Activated T-cell treated with anti-CD3 and anti-CD28 coated beads, Interleukin-2, amount 50 U/mL, for 4 hours (primary cell): Measurements from ENCODE around the gene NTF4. TPM values are rescaled to one million over a fixed set of nuclear protein-coding genes. Genes with fewer than 3 reads are reported as not detected.
A peak's percentile ranks its signal among the peaks of the same experiment; 100 is the strongest.
"Not testable (repeated sequence)": the region's sequence is repeated elsewhere in the genome, so short reads cannot be mapped to it uniquely, and the experiment has no call there.

Source experiments
- ATAC-seq, 2 donors: fragments of 200-7000 bp; cut with Tn5 transposase; one replicate each; pipeline ENCODE4 v1.10.0; 2021
- DNase-seq: peaks from one replicate; pipeline ENCODE4 v3.0.0-alpha.2; 2020
- H3K27me3 Mint-ChIP-seq: one replicate; pipeline ENCODE4 v1.8.0; 2021; ENCODE audit warnings: low read depth, mixed read lengths
- H3K36me3 Mint-ChIP-seq: one replicate; pipeline ENCODE4 v1.8.0; 2022; ENCODE audit warnings: mixed read lengths; ENCODE audit not compliant: insufficient read depth
- H3K4me1 Mint-ChIP-seq: one replicate; pipeline ENCODE4 v1.8.0; 2021; ENCODE audit warnings: low read depth, mixed read lengths
- H3K4me3 Mint-ChIP-seq: one replicate; pipeline ENCODE4 v1.8.0; 2021; ENCODE audit warnings: mild to moderate bottlenecking, moderate library complexity, mixed read lengths
- H3K9me3 Mint-ChIP-seq: one replicate; pipeline ENCODE4 v1.8.0; 2021; ENCODE audit warnings: mixed read lengths
- total RNA-seq, 3 donors: library from RNA; stranded (reverse); gene quantifications; one replicate each; pipeline ENCODE4 v1.2.1, GENCODE V29; 2021

NTF4 gene
- total RNA-seq, 3 donors from 2014 or later = not detected

DNA sequence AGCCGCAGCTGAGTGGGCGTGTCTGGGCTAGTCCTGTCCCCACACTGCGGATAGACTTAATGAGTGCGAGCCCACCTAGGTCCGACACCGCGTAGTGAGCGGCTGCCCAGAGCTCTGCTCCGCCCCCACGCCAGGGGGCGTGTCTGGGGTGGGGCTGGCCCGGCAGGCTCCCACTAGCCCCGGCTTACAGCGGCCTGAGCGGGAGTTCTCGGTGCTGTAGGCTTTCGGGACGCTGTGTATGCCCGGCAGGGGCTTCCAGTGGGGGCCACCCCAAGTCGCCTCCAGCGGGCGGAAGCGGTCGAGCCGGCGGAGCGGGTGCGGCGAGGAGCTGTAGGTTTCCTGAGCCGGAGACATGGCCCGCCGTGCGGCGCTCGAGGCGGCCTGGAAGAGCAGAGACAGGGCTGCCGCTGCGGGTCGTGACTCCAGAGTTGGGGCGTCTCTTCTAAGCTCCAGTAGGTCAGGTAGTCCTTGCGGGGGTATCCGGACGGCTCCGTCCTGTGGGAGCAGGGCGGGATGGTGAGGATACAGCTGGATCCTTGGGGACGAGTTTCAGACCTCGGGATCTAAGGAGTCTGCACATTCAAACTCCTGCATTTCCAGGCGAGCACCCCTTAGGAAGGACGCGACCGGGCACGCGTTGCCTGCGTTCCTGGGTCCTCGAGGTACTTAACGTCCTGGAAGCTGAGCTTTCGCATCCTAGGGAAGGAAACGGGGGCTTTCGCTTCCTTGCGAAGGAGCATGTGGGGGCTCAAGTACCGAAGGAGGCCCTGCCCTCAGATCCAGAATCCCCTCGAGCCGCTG is 8.3 kb downstream of the NTF4 start:
- DNase-seq = peak; percentile 36
- peaks cover 41% of the 10 kb centered on the region for H3K27me3 Mint-ChIP-seq

DNA sequence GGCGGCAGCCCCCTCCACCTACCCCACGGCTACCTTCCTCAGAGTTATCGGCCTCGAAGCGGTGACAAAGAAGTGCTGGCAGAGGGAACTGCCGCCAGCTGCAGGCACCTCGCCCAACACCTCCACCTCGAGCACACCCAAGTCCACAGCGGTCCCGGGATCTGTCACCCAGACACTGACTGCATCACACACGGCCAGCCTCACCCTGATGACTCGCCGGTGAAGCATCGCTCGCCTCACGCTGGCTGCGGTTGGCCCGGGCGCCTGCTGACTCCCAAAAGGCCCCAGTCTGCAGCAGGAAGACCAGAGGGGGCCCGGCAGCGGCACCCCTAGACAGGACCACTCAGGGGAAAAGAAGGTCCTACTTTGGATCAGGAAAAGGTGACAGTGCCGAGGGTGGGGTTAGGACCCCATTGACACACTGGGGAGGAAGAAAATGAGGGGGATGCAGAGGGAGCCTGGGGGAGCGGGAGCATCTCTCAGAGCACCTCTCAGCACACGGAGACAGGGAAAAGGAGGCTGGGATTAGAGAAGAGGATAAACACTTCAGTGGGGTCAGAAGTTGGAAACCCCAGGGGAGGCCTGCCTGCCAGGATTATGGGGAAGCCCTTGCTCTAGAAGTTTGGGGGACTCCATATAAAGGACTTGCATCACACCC is 14.1 kb downstream of the NTF4 start:
- not testable (repeated sequence) for ATAC-seq

More for the DNA sequence above, 8.3 kb downstream of the NTF4 start:
- H3K9me3 Mint-ChIP-seq = no peaks in the 10 kb centered on the region
- peaks cover 22% of the 10 kb centered on the region for H3K4me1 Mint-ChIP-seq
- ATAC-seq = peak; percentile 78 to 81
- H3K36me3 Mint-ChIP-seq = no peaks in the 10 kb centered on the region
- peak overlapping the region; percentile 77 for H3K4me3 Mint-ChIP-seq

DNA sequence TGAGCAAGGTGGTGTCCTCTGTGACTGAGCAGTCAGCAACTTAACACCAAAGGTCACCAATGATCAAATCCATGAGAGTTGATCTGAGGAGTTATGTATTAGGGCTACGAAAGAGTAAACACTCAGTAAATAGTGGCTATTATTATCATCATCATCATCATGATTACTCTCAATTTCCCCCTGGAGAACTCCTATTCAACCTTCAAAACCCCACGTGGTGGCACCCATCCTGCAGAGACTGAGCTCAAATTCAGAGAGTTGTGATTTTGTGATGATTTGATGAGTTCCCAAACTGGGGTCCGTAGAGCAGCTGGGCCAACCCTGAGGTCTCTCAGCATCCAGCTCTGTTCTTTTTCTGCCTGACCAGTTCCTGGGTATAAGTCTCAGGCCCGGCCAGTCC is 14.8 kb downstream of the NTF4 start:
- H3K4me3 Mint-ChIP-seq, H3K36me3 Mint-ChIP-seq, H3K4me1 Mint-ChIP-seq, ATAC-seq, DNase-seq, H3K27me3 Mint-ChIP-seq, H3K9me3 Mint-ChIP-seq: not testable (repeated sequence)

More for the DNA sequence above, 14.1 kb downstream of the NTF4 start:
- H3K36me3 Mint-ChIP-seq, DNase-seq, H3K27me3 Mint-ChIP-seq, H3K4me1 Mint-ChIP-seq, H3K4me3 Mint-ChIP-seq, H3K9me3 Mint-ChIP-seq: not testable (repeated sequence)

DNA sequence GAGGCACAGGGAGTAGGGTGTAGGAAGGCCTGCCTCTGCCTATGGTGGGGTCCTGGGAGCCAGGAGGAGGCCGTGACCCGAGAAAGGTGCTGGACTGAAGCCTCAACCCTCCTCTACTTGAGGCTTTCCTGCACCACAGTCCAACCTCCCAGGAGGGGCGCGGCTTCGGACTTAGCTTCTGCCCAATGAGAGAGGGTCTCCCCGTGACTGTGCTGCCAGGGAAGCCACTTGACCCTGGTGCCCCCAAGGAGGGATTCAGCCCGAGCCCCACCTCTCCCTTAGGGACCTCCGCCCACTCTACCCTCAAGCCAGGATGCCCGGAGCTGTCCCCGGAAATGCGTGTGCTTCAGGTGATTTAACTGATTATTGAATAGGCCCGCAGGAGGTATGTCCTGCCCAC is 15.6 kb downstream of the NTF4 start, which contains the start of gene CGB8:
CGB8 (minus strand) TSS at position 101 of the 400 bp plus-strand sequence. CDS start 372 bp downstream, outside the sequence.
- not testable (repeated sequence) for H3K27me3 Mint-ChIP-seq, ATAC-seq, H3K36me3 Mint-ChIP-seq, H3K9me3 Mint-ChIP-seq, H3K4me3 Mint-ChIP-seq, H3K4me1 Mint-ChIP-seq, DNase-seq

DNA sequence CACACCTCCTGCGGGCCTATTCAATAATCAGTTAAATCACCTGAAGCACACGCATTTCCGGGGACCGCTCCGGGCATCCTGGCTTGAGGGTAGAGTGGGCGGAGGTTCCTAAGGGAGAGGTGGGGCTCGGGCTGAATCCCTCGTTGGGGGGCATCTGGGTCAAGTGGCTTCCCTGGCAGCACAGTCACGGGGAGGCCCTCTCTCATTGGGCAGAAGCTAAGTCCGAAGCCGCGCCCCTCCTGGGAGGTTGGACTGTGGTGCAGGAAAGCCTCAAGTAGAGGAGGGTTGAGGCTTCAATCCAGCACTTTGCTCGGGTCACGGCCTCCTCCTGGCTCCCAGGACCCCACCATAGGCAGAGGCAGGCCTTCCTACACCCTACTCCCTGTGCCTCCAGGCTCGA is 21.1 kb downstream of the NTF4 start, which contains the start of gene CGB5:
CGB5 (plus strand) TSS at position 301 of the 400 bp plus-strand sequence. CDS start 362 bp downstream, outside the sequence.
- ATAC-seq, H3K36me3 Mint-ChIP-seq, H3K4me3 Mint-ChIP-seq, H3K4me1 Mint-ChIP-seq, DNase-seq, H3K27me3 Mint-ChIP-seq, H3K9me3 Mint-ChIP-seq: not testable (repeated sequence)

DNA sequence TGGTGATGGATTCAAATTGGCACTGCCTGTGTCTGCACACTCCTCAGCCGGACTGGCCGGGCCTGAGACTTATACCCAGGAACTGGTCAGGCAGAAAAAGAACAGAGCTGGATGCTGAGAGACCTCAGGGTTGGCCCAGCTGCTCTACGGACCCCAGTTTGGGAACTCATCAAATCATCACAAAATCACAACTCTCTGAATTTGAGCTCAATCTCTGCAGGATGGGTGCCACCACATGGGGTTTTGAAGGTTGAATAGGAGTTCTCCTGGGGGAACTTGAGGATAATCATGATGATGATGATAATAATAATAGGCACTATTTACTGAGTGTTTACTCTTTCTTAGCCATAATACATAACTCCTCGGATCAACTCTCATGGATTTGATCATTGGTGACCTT is 22.0 kb downstream of the NTF4 start:
- H3K36me3 Mint-ChIP-seq, H3K4me1 Mint-ChIP-seq, ATAC-seq, H3K4me3 Mint-ChIP-seq, DNase-seq, H3K9me3 Mint-ChIP-seq, H3K27me3 Mint-ChIP-seq: not testable (repeated sequence)

DNA sequence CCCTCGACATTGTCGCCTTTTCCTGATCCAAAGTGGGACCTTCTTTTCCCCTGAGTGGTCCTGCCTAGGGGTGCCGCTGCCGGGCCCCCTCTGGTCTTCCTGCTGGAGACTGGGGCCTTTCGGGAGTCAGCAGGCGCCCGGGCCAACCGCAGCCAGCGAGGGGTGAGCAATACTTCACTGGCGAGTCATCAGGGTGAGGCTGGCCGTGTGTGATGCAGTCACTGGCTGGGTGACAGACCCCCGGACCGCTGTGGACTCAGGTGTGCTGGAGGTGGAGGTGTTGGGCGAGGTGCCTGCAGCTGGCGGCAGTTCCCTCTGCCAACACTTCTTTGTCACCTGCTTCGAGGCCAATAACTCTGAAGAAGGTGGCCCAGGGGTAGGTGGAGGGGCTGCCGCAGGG is 22.4 kb downstream of the NTF4 start:
- Mint-ChIP-seq H3K9me3 (no peaks in the 10 kb centered on the region), H3K4me1 (no peaks in the 10 kb centered on the region), H3K36me3 (no peaks in the 10 kb centered on the region), H3K27me3 (no peaks in the 10 kb centered on the region), H3K4me3 (no peak overlapping the region)
- ATAC-seq (no peak), DNase-seq (no peak)

DNA sequence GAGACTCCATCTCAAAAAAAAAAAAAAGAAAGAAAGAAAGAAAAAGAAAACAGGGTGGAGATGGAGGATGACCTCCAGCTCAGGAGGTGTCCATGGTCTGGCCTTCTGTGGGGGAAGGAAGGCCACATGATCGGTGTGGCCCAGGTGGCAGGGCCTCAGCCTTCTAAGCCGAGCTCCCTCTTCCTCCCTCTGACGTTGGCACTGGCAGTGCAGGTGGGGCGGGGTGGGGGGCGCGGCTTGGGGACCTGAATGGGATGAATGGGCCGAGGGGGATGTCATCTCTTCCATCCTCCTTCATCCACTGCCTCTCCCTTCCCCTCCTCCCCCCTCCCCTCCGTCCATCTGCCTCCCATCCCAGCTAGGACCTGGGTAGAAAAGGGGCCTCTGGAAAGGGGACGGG is 24.9 kb downstream of the NTF4 start:
- H3K36me3 Mint-ChIP-seq, H3K27me3 Mint-ChIP-seq, H3K4me3 Mint-ChIP-seq, ATAC-seq, H3K9me3 Mint-ChIP-seq, DNase-seq, H3K4me1 Mint-ChIP-seq: not testable (repeated sequence)

DNA sequence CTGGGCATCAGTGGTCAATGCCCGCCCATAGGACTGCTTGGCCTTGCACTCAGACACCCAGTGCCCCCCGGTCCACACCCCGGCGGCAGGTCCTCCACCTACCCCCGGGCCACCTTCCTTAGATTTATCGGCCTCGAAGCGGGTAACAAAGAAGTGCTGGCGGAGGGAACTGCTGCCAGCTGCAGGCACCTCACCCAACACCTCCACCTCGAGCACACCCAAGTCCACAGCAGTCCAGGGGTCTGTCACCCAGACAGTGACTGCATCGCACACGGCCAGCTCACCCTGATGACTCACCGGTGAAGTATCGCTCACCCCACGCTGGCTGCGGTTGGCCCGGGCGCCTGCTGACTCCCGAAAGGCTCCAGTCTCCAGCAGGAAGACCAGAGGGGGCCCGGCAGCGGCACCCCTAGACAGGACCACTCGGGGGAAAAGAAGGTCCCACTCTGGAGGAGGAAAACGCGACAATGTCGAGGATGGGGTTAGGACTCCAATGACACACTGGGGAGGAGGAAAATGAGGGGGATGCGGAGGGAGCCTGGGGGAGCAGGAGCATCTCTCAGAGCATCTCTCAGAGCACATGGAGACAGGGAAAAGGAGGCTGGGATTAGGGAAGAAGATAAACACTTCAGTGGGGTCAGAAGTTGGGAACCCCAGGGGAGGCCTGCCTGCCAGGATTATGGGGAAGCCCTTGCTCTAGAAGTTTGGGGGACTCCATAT is 25.9 kb downstream of the NTF4 start:
- not testable (repeated sequence) for H3K27me3 Mint-ChIP-seq, H3K36me3 Mint-ChIP-seq, H3K9me3 Mint-ChIP-seq, DNase-seq, H3K4me3 Mint-ChIP-seq, H3K4me1 Mint-ChIP-seq, ATAC-seq

DNA sequence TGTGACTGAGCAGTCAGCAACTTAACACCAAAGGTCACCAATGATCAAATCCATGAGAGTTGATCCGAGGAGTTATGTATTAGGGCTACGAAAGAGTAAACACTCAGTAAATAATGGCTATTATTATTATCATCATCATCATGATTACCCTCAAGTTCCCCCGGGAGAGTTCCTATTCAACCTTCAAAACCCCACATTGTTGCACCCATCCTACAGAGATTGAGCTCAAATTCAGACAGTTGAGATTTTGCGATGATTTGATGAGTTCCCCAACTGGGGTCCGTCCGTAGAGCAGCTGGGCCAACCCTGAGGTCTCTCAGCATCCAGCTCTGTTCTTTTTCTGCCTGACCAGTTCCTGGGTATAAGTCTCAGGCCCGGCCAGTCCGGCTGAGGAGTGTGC is 26.5 kb downstream of the NTF4 start:
- H3K9me3 Mint-ChIP-seq, H3K4me3 Mint-ChIP-seq, H3K27me3 Mint-ChIP-seq, H3K36me3 Mint-ChIP-seq, H3K4me1 Mint-ChIP-seq, DNase-seq, ATAC-seq: not testable (repeated sequence)

DNA sequence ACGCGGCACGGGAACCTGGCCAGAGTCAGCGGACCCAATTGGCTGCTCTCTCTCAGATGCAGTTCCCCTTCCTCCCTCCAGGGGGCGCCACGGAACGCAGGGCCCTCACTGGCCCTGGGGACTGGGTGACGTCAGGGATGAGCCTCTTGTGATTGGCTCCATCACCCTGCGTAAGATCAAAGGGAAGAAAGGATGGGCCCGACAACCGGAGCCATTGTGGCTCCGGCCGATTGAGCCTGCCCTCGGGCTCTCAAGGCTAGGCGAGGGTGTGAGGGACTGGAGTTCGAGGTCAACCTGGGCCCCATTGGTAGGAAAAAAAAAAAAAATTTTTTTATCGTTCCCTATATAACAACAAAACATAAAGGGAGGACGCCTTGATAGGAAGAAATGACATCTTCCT is 27.8 kb downstream of the NTF4 start, which contains the start of gene CGB1:
CGB1 (minus strand) TSS at position 81 of the 400 bp plus-strand sequence. CDS start 184 bp downstream, outside the sequence.
- H3K27me3 Mint-ChIP-seq, H3K36me3 Mint-ChIP-seq, H3K9me3 Mint-ChIP-seq, H3K4me3 Mint-ChIP-seq, H3K4me1 Mint-ChIP-seq: not testable (repeated sequence)
- peak; percentile 40 for DNase-seq
- ATAC-seq = peak; percentile 30 to 56

DNA sequence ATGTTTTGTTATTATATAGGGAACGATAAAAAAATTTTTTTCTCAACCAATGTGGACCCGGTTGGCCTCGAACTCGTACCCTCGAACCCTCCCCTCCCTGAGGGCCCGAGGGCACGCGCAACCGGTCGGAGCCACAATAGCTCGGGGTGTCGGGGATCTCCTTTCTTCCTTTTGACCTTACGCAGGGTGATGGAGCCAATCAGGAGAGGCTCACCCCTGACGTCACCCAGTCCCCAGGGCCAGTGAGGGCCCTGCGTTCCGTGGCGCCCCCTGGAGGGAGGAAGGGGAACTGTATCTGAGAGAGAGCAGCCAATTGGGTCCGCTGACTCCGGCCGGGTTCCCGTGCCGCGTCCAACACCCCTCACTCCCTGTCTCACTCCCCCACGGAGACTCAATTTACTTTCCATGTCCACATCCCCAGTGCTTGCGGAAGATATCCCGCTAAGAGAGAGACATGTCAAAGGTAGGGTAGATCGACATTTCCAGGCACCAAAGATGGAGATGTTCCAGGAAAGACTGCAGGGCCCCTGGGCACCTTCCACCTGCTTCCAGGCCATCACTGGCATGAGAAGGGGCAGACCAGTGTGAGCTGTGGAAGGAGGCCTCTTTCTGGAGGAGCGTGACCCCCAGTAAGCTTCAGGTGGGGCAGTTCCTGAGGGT is 32.8 kb downstream of the NTF4 start, which contains the start of gene CGB2:
CGB2 (plus strand) TSS at position 249 of the 660 bp plus-strand sequence; CDS start at position 455, 206 bp downstream.
- not testable (repeated sequence) for H3K4me3 Mint-ChIP-seq, H3K27me3 Mint-ChIP-seq, H3K36me3 Mint-ChIP-seq, H3K4me1 Mint-ChIP-seq, H3K9me3 Mint-ChIP-seq
- ATAC-seq (peak; percentile 78 to 94), DNase-seq (peak; percentile 70)

DNA sequence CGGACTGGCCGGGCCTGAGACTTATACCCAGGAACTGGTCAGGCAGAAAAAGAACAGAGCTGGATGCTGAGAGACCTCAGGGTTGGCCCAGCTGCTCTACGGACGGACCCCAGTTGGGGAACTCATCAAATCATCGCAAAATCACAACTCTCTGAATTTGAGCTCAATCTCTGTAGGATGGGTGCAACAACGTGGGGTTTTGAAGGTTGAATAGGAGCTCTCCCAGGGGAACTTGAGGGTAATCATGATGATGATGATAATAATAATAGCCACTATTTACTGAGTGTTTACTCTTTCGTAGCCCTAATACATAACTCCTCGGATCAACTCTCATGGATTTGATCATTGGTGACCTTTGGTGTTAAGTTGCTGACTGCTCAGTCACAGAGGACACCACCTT is 34.3 kb downstream of the NTF4 start:
- DNase-seq, H3K4me1 Mint-ChIP-seq, H3K4me3 Mint-ChIP-seq, ATAC-seq, H3K9me3 Mint-ChIP-seq, H3K36me3 Mint-ChIP-seq, H3K27me3 Mint-ChIP-seq: not testable (repeated sequence)

DNA sequence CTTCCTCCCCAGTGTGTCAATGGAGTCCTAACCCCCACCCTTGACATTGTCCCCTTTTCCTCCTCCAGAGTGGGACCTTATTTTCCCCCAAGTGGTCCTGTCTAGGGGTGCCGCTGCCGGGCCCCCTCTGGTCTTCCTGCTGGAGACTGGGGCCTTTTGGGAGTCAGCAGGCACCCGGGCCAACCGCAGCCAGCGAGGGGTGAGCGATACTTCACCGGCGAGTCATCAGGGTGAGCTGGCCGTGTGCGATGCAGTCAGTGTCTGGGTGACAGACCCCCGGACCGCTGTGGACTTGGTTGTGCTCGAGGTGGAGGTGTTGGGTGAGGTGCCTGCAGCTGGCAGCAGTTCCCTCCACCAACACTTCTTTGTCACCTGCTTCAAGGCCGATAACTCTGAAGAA is 34.9 kb downstream of the NTF4 start:
- H3K4me3 Mint-ChIP-seq = not testable (repeated sequence)

More for the DNA sequence above, 34.9 kb downstream of the NTF4 start:
- not testable (repeated sequence) for H3K36me3 Mint-ChIP-seq, H3K9me3 Mint-ChIP-seq, H3K27me3 Mint-ChIP-seq, H3K4me1 Mint-ChIP-seq, ATAC-seq, DNase-seq
